AG04449 (cell line): Measurements from ENCODE around the gene TRPC6.

ENCODE experiments used
- CTCF ChIA-PET: fragments of 350-600 bp; formaldehyde crosslinking; extraction: SDS; loops from one replicate; lab custom pipeline; 2021; ENCODE audit warnings: antibody characterized with exemption; lab: Yijun Ruan, JAX
- POLR2A ChIA-PET: fragments of 400-600, 350-600 bp; formaldehyde crosslinking; extraction: SDS; loops from one replicate; lab custom pipeline; 2020; ENCODE audit warnings: antibody characterized with exemption, inconsistent platforms; lab: Yijun Ruan, JAX
- DNase-seq: peaks from one replicate; pipeline ENCODE4 v3.0.0-alpha.2; 2010; ENCODE audit warnings: low read depth, low spot score
- H3K4me3 ChIP-seq: 2 replicates; pipeline ENCODE4 v1.5.1; 2011; ENCODE audit warnings: low read depth, mild to moderate bottlenecking, control low read depth, low read length
- CTCF ChIP-seq: IDR thresholded peaks from one replicate; pipeline ENCODE4 v1.5.1; 2011; ENCODE audit warnings: mild to moderate bottlenecking, moderate library complexity, low read length, control low read depth, inconsistent platforms; ENCODE audit not compliant: insufficient read depth; ENCODE audit errors: missing control alignments

Gene TRPC6

GRCh38 chr11:101553891-101554292 is 29.9 kb downstream of the TRPC6 start:
- POLR2A ChIA-PET, result no interaction called here
- CTCF ChIA-PET, result no interaction called here
- DNase-seq, result no peak
- no peak overlapping the region for H3K4me3 ChIP-seq
- TF ChIP-seq CTCF, result no peak

GRCh38 chr11:101552888-101553287 is 30.9 kb downstream of the TRPC6 start:
- no peak for DNase-seq
- POLR2A ChIA-PET, result no interaction called here
- CTCF ChIA-PET, result no interaction called here
- TF ChIP-seq CTCF, result no peak
- no peak overlapping the region for H3K4me3 ChIP-seq

DNA sequence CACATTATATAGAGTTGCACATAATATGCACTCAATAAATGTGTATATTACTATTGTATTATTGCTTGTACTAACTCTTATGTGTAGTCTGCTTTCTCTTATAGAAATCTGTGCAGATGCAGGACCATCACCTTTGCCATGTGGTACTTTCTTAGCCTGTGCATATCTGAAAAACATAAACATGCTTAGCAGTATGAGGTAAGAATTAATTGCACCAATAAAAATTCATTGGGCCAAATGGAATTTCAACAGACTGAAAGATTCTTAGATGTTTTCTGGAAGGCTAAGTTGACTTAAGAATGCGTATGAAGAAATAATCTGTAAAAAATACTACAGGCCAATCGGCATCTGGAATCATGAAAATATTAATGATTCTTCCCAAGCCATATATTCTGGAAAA is 55.3 kb downstream of the TRPC6 start:
- no peak for TF ChIP-seq CTCF
- H3K4me3 ChIP-seq, result no peak overlapping the region
- CTCF ChIA-PET, result no interaction called here
- DNase-seq, result no peak
- POLR2A ChIA-PET, result no interaction called here

DNA sequence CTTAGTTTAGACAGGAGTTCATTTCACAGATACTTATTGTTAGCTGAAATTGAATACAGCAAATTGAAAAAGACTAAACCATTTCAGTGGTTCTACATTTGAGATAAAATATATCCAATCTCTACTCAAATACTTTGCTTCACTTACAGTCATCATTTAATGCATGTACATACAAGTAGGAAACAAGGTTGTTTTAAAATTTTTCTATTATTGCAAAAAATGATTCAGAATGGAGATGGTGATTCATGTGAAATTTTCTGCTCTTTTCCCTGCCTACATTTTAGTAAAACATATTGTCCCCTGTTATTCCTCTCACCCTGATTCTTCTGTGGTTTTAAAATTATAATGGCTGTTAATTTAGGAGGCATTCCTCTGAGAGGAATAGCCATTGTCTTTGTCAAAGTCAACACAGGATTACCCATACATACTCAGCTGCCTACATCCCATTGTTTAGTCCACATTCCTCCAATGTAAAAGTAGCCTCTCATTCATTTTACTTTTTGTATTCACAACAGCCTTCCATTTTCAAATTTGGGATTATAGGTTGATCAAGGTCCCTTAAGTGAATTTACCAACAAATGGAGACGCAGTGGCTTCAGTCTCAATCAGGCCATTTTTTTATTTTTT is 60.1 kb downstream of the TRPC6 start:
- no peak for TF ChIP-seq CTCF
- CTCF ChIA-PET, result no interaction called here
- DNase-seq, result no peak
- POLR2A ChIA-PET, result no interaction called here
- H3K4me3 ChIP-seq, result no peak overlapping the region

DNA sequence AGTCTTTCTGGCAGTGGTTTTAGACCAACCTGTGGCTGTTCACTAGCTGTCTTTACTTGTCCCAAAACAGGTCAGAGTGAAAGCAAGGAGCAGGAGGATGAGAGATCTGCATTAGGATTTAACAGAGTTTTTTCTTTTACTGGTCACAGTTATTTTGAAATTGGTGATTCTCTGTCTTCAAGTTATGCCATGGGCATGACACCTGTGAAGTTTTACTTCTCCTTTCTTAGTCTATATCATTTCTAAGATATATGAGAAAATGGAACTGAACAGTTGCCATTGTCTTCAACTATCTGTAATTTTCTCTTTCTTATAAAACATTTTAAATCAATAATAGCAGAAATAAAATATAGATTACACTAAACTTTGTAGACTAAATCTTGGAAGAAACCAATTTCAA is 60.6 kb downstream of the TRPC6 start:
- H3K4me3 ChIP-seq, result no peak overlapping the region
- TF ChIP-seq CTCF, result no peak
- CTCF ChIA-PET, result no interaction called here
- DNase-seq, result no peak
- POLR2A ChIA-PET, result no interaction called here

- TF ChIP-seq CTCF, result no peak
- ChIA-PET CTCF (no interaction called here), POLR2A (no interaction called here)
- DNase-seq, result no peak
- H3K4me3 ChIP-seq, result no peak overlapping the region
Measured at GRCh38 chr11:101521821-101522220, 62.0 kb downstream of the TRPC6 start.
